ENCODE data around the gene PRM3.

Gene PRM3

GRCh38 chr16:11242658-11243057 lies 30.8 kb downstream of the PRM3 start:
- no peak for DNase-seq (ENCODE audit: low read depth)

- DNase-seq (ENCODE audit: low read depth): no peak
Observed at GRCh38 chr16:11241480-11242204, 31.8 kb downstream of the PRM3 start.

GRCh38 chr16:11240636-11241473 lies 32.6 kb downstream of the PRM3 start:
- no peak for DNase-seq (ENCODE audit: low read depth)

GRCh38 chr16:11239644-11240632 lies 33.5 kb downstream of the PRM3 start:
- DNase-seq (ENCODE audit: low read depth): no peak

GRCh38 chr16:11238272-11239202 lies 34.9 kb downstream of the PRM3 start:
- no peak for DNase-seq (ENCODE audit: low read depth)

- DNase-seq (ENCODE audit: low read depth): no peak
Observed at GRCh38 chr16:11236461-11237254, 36.8 kb downstream of the PRM3 start.

- no peak for DNase-seq (ENCODE audit: low read depth)
Observed at GRCh38 chr16:11235703-11235991, 37.8 kb downstream of the PRM3 start.

GRCh38 chr16:11234884-11235702 lies 38.3 kb downstream of the PRM3 start:
- no peak for DNase-seq (ENCODE audit: low read depth)

GRCh38 chr16:11233727-11234376 lies 39.6 kb downstream of the PRM3 start:
- peak; percentile 64 for DNase-seq (ENCODE audit: low read depth)

GRCh38 chr16:11232852-11233726 lies 40.3 kb downstream of the PRM3 start:
- DNase-seq (ENCODE audit: low read depth): peak; percentile 86

GRCh38 chr16:11232302-11232851 lies 41.1 kb downstream of the PRM3 start:
- no peak for DNase-seq (ENCODE audit: low read depth)

GRCh38 chr16:11231367-11231970 lies 42.0 kb downstream of the PRM3 start:
- DNase-seq (ENCODE audit: low read depth): no peak

- DNase-seq (ENCODE audit: low read depth): no peak
Observed at GRCh38 chr16:11229906-11230305, 43.5 kb downstream of the PRM3 start.

- DNase-seq (ENCODE audit: low read depth): no peak
Observed at GRCh38 chr16:11229432-11229831, 44.0 kb downstream of the PRM3 start.

GRCh38 chr16:11225677-11226549 lies 47.5 kb downstream of the PRM3 start:
- no peak for DNase-seq (ENCODE audit: low read depth)

All from activated gamma-delta T cell treated with anti-CD3 and anti-CD28 coated beads, Interleukin-2, amount 50 U/mL, for 16 hours (primary cell).